ENCODE measurements around the gene ARMC7. TPM values are rescaled to one million over a fixed set of nuclear protein-coding genes. Genes with fewer than 3 reads are reported as not detected.

ARMC7 gene
- total RNA-seq, 1 donor from 2014 or later: 12.8 TPM

DNA sequence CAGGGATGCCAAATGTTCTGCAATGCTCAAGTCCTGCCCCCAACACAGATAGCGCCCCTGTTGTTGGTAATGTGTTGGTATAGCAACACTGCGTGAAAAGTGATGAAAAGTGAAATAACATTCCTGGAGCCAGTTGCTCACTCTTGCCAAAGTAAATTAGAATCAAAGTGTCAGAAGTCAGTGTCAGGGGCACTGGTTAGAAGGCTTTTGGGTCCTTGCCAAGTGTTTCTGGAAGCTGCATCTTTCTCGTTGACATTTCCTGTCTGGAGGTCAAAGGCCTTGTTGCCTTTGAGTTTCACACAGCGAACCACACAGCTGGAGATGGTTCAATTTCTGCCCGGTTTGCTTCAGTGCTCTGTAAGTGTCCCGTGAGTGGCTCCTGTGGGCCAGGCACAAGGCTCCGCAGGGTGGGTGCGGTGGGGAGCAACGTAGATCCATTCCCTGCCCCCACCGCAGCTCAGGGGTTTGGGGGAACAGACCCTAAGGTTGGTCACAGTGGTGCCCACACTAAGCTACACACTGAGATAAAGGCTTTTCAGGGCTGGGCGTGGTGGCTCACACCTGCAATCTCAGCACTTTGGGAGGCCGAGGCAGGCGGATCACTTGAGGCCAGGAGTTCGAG is 25.6 kb upstream of the ARMC7 start:
- peak overlapping the region; percentile 91 for H3K27ac Mint-ChIP-seq (ENCODE audit: unreplicated experiment)
- no peak overlapping the region for H3K4me3 Mint-ChIP-seq (ENCODE audit: unreplicated experiment)

GRCh38 chr17:75086496-75087181 is 23.1 kb upstream of the ARMC7 start:
- Mint-ChIP-seq H3K4me1 (ENCODE audit: unreplicated experiment) (peaks cover 79% of the 10 kb centered on the region), H3K27me3 (ENCODE audit: unreplicated experiment) (no peaks in the 10 kb centered on the region), H3K9me3 (ENCODE audit: unreplicated experiment) (no peaks in the 10 kb centered on the region), H3K27ac (ENCODE audit: unreplicated experiment) (peak overlapping the region; percentile 65), H3K4me3 (ENCODE audit: unreplicated experiment) (peak overlapping the region; percentile 20), H3K36me3 (ENCODE audit: unreplicated experiment) (no peaks in the 10 kb centered on the region)
- DNase-seq (ENCODE audit: extremely low spot score, unreplicated experiment): no peak
- TF ChIP-seq, protein P1, sequence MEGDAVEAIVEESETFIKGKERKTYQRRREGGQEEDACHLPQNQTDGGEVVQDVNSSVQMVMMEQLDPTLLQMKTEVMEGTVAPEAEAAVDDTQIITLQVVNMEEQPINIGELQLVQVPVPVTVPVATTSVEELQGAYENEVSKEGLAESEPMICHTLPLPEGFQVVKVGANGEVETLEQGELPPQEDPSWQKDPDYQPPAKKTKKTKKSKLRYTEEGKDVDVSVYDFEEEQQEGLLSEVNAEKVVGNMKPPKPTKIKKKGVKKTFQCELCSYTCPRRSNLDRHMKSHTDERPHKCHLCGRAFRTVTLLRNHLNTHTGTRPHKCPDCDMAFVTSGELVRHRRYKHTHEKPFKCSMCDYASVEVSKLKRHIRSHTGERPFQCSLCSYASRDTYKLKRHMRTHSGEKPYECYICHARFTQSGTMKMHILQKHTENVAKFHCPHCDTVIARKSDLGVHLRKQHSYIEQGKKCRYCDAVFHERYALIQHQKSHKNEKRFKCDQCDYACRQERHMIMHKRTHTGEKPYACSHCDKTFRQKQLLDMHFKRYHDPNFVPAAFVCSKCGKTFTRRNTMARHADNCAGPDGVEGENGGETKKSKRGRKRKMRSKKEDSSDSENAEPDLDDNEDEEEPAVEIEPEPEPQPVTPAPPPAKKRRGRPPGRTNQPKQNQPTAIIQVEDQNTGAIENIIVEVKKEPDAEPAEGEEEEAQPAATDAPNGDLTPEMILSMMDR (IDR thresholded peaks at IDR 0.05): no peak

More for the DNA sequence above, 25.6 kb upstream of the ARMC7 start:
- TF ChIP-seq, protein P1 (IDR thresholded peaks at IDR 0.05): no peak
- no peaks in the 10 kb centered on the region for H3K36me3 Mint-ChIP-seq (ENCODE audit: unreplicated experiment)
- peaks cover 79% of the 10 kb centered on the region for H3K4me1 Mint-ChIP-seq (ENCODE audit: unreplicated experiment)
- no peaks in the 10 kb centered on the region for H3K27me3 Mint-ChIP-seq (ENCODE audit: unreplicated experiment)
- H3K9me3 Mint-ChIP-seq (ENCODE audit: unreplicated experiment): no peaks in the 10 kb centered on the region
- no peak for DNase-seq (ENCODE audit: extremely low spot score, unreplicated experiment)

GRCh38 chr17:75087182-75087557 is 22.6 kb upstream of the ARMC7 start:
- DNase-seq (ENCODE audit: extremely low spot score, unreplicated experiment): no peak
- H3K27me3 Mint-ChIP-seq (ENCODE audit: unreplicated experiment): no peaks in the 10 kb centered on the region
- TF ChIP-seq, protein P1 (IDR thresholded peaks at IDR 0.05): no peak
- peaks cover 79% of the 10 kb centered on the region for H3K4me1 Mint-ChIP-seq (ENCODE audit: unreplicated experiment)
- H3K36me3 Mint-ChIP-seq (ENCODE audit: unreplicated experiment): no peaks in the 10 kb centered on the region
- H3K4me3 Mint-ChIP-seq (ENCODE audit: unreplicated experiment): peak overlapping the region; percentile 62
- peak overlapping the region; percentile 65 for H3K27ac Mint-ChIP-seq (ENCODE audit: unreplicated experiment)
- no peaks in the 10 kb centered on the region for H3K9me3 Mint-ChIP-seq (ENCODE audit: unreplicated experiment)

- Mint-ChIP-seq H3K27ac (ENCODE audit: unreplicated experiment) (peak within 1 kb of the TSS; percentile 85), H3K9me3 (ENCODE audit: unreplicated experiment) (no peaks in the 10 kb centered on the region), H3K36me3 (ENCODE audit: unreplicated experiment) (no peaks in the 10 kb centered on the region), H3K27me3 (ENCODE audit: unreplicated experiment) (no peaks in the 10 kb centered on the region), H3K4me1 (ENCODE audit: unreplicated experiment) (peaks cover 77% of the 10 kb centered on the region), H3K4me3 (ENCODE audit: unreplicated experiment) (peak within 1 kb of the TSS; percentile 72)
- DNase-seq (ENCODE audit: extremely low spot score, unreplicated experiment): peak; percentile 90
- TF ChIP-seq, protein P1 (IDR thresholded peaks at IDR 0.05): no peak
Observed at GRCh38 chr17:75087558-75088453, 22.0 kb upstream of the ARMC7 start, which contains the start of gene SLC16A5. SLC16A5 (plus strand) TSS chr17:75087954; CDS start chr17:75093637, 5,683 bp downstream.
